Measurements from ENCODE around the gene RNF40. TPM values are rescaled to one million over a fixed set of nuclear protein-coding genes. Genes with fewer than 3 reads are reported as not detected.

Gene RNF40
- total RNA-seq, 1 donor from 2014 or later = 124 TPM

GRCh38 chr16:30766933-30767284 lies 4.8 kb downstream of the RNF40 start:
- peaks cover 23% of the 10 kb centered on the region for H3K36me3 Mint-ChIP-seq
- no peaks in the 10 kb centered on the region for H3K9me3 Mint-ChIP-seq
- H3K4me1 Mint-ChIP-seq = peaks cover 16% of the 10 kb centered on the region
- no peak overlapping the region for H3K27ac Mint-ChIP-seq
- TF ChIP-seq CTCF (IDR thresholded peaks at IDR 0.05; ENCODE audit: unreplicated experiment) = no peak
- no peak for DNase-seq (ENCODE audit: low spot score in 2 of 2, unreplicated experiment in 2 of 2)
- H3K27me3 Mint-ChIP-seq (ENCODE audit: low read depth) = no peaks in the 10 kb centered on the region
- H3K4me3 Mint-ChIP-seq = no peak overlapping the region

GRCh38 chr16:30767767-30768465 lies 5.8 kb downstream of the RNF40 start:
- TF ChIP-seq CTCF (IDR thresholded peaks at IDR 0.05; ENCODE audit: unreplicated experiment) = no peak
- no peak overlapping the region for H3K27ac Mint-ChIP-seq
- peaks cover 31% of the 10 kb centered on the region for H3K36me3 Mint-ChIP-seq
- peaks cover 10% of the 10 kb centered on the region for H3K4me1 Mint-ChIP-seq
- no peaks in the 10 kb centered on the region for H3K9me3 Mint-ChIP-seq
- no peaks in the 10 kb centered on the region for H3K27me3 Mint-ChIP-seq (ENCODE audit: low read depth)
- H3K4me3 Mint-ChIP-seq = no peak overlapping the region
- DNase-seq (ENCODE audit: low spot score in 2 of 2, unreplicated experiment in 2 of 2) = no peak

GRCh38 chr16:30768583-30769181 lies 6.6 kb downstream of the RNF40 start:
- H3K4me3 Mint-ChIP-seq = no peak overlapping the region
- no peak overlapping the region for H3K27ac Mint-ChIP-seq
- peaks cover 32% of the 10 kb centered on the region for H3K36me3 Mint-ChIP-seq
- H3K9me3 Mint-ChIP-seq = no peaks in the 10 kb centered on the region
- H3K27me3 Mint-ChIP-seq (ENCODE audit: low read depth) = no peaks in the 10 kb centered on the region
- DNase-seq (ENCODE audit: low spot score in 2 of 2, unreplicated experiment in 2 of 2) = no peak
- H3K4me1 Mint-ChIP-seq = peaks cover 2% of the 10 kb centered on the region
- TF ChIP-seq CTCF (IDR thresholded peaks at IDR 0.05; ENCODE audit: unreplicated experiment) = no peak

GRCh38 chr16:30769379-30770089 lies 7.4 kb downstream of the RNF40 start:
- no peak for DNase-seq (ENCODE audit: low spot score in 2 of 2, unreplicated experiment in 2 of 2)
- TF ChIP-seq CTCF (IDR thresholded peaks at IDR 0.05; ENCODE audit: unreplicated experiment) = no peak
- H3K4me3 Mint-ChIP-seq = no peak overlapping the region
- H3K36me3 Mint-ChIP-seq = peaks cover 30% of the 10 kb centered on the region
- H3K27ac Mint-ChIP-seq = no peak overlapping the region
- no peaks in the 10 kb centered on the region for H3K27me3 Mint-ChIP-seq (ENCODE audit: low read depth)
- H3K9me3 Mint-ChIP-seq = no peaks in the 10 kb centered on the region
- H3K4me1 Mint-ChIP-seq = peaks cover under 1% of the 10 kb centered on the region

GRCh38 chr16:30771726-30772125 lies 9.6 kb downstream of the RNF40 start:
- peaks cover 14% of the 10 kb centered on the region for H3K4me1 Mint-ChIP-seq
- no peaks in the 10 kb centered on the region for H3K9me3 Mint-ChIP-seq
- no peak overlapping the region for H3K27ac Mint-ChIP-seq
- no peak overlapping the region for H3K4me3 Mint-ChIP-seq
- no peak for DNase-seq (ENCODE audit: low spot score in 2 of 2, unreplicated experiment in 2 of 2)
- no peaks in the 10 kb centered on the region for H3K27me3 Mint-ChIP-seq (ENCODE audit: low read depth)
- H3K36me3 Mint-ChIP-seq = peaks cover 24% of the 10 kb centered on the region
- TF ChIP-seq CTCF (IDR thresholded peaks at IDR 0.05; ENCODE audit: unreplicated experiment) = no peak

Data from mesothelial cell of epicardium (in vitro differentiated cells).